A549 (cell line): ENCODE data around the gene GRK6. TPM values are rescaled to one million over a fixed set of nuclear protein-coding genes. Genes with fewer than 3 reads are reported as not detected.

Source experiments
- ATAC-seq, 2 experiments: fragments of 200-7000 bp in 1 of 2; fragments of >200 bp in 1 of 2; cut with Nextera tagmentation in 1 of 2; cut with Tn5 transposase in 1 of 2; 3 replicates each; pipeline versions ENCODE4 v1.8.0 to v1.9.1; 2018 to 2020; ENCODE audit warnings: mild to moderate bottlenecking in 1 of 2, moderate library complexity in 1 of 2
- CTCF ChIA-PET: fragments of 300-600 bp; sonication (Branson Sonifier 250); formaldehyde crosslinking; extraction: SDS; loops from one replicate; lab custom pipeline; 2021; ENCODE audit warnings: antibody characterized with exemption, inconsistent platforms; lab: Yijun Ruan, JAX
- POLR2A ChIA-PET: fragments of 350-600 bp; formaldehyde crosslinking; extraction: SDS; loops from one replicate; lab custom pipeline; 2021; ENCODE audit warnings: antibody characterized with exemption, inconsistent platforms; lab: Yijun Ruan, JAX
- DNase-seq, 2 experiments: peaks; one replicate each; pipeline versions ENCODE4 v3.0.0 to v3.0.0-alpha.2; 2011 to 2016; ENCODE audit warnings: low read depth in 1 of 2, low spot score in 1 of 2
- FAIRE-seq: peaks from 2 replicates; lab custom pipeline; 2011; peaks lifted over from hg19 to GRCh38; lab: Jason Lieb, UNC
- H3K27ac ChIP-seq, 2 experiments: fragments of >200 bp; sonication (Bioruptor Twin); formaldehyde crosslinking; 3 replicates each; pipeline ENCODE4 v1.5.1; 2016 to 2017
- H3K4me1 ChIP-seq: fragments of >200 bp; sonication (Bioruptor Twin); formaldehyde crosslinking; 3 replicates; pipeline ENCODE4 v1.6.1; 2016
- H3K4me2 ChIP-seq: fragments of >200 bp; sonication (Bioruptor Twin); formaldehyde crosslinking; 3 replicates; pipeline ENCODE4 v1.6.1; 2016
- H3K4me3 ChIP-seq: fragments of >200 bp; sonication (Bioruptor Twin); formaldehyde crosslinking; 3 replicates; pipeline ENCODE4 v1.5.1; 2016
- H3K9me3 ChIP-seq: fragments of >200 bp; sonication (Bioruptor Twin); formaldehyde crosslinking; 3 replicates; pipeline ENCODE4 v1.6.1; 2016
- BHLHE40 ChIP-seq: IDR thresholded peaks from 2 replicates; pipeline ENCODE4 v1.6.1; 2012; ENCODE audit warnings: low read depth, low read length, inconsistent platforms
- CEBPB ChIP-seq, 2 experiments: fragments of >200 bp in 1 of 2; sonication (Bioruptor Twin) in 1 of 2; formaldehyde crosslinking in 1 of 2; IDR thresholded peaks; 2 replicates each; pipeline ENCODE4 v1.6.1; 2012 to 2016
- CTCF ChIP-seq: fragments of >200 bp; sonication (Bioruptor Twin); formaldehyde crosslinking; IDR thresholded peaks from 3 replicates; pipeline ENCODE4 v1.5.1; 2016
- EHF ChIP-seq: fragments of 250-450 bp; sonication (Bioruptor Pico); IDR thresholded peaks from 2 replicates; pipeline ENCODE4 v1.5.0; 2020; ENCODE audit warnings: mild to moderate bottlenecking
- ELK1 ChIP-seq: fragments of 150-350 bp; IDR thresholded peaks from 2 replicates; pipeline ENCODE4 v1.6.1; 2014; ENCODE audit warnings: low read depth, mild to moderate bottlenecking, low read length
- ESRRA ChIP-seq: fragments of 150-350 bp; IDR thresholded peaks from 2 replicates; pipeline ENCODE4 v1.6.1; 2014; ENCODE audit warnings: mild to moderate bottlenecking, low read length, borderline replicate concordance
- FOSB ChIP-seq: fragments of 250-450 bp; sonication (Bioruptor Pico); IDR thresholded peaks from 2 replicates; pipeline ENCODE4 v1.5.0; 2020; ENCODE audit warnings: mild to moderate bottlenecking, moderate library complexity
- FOSL2 ChIP-seq, 2 experiments: fragments of 450-650 bp in 1 of 2; fragments of >200 bp in 1 of 2; sonication (Bioruptor Twin) in 1 of 2; formaldehyde crosslinking; IDR thresholded peaks; 2 replicates each; pipeline versions ENCODE4 v1.5.0 to v1.6.1; 2016 to 2020; ENCODE audit warnings: mild to moderate bottlenecking in 1 of 2, moderate library complexity in 1 of 2
- HMGXB4 ChIP-seq: fragments of 250-450 bp; sonication (Bioruptor Pico); IDR thresholded peaks from 2 replicates; pipeline ENCODE4 v1.5.0; 2021; ENCODE audit warnings: mild to moderate bottlenecking, moderate library complexity, borderline replicate concordance
- HOXB13 ChIP-seq: fragments of 250-450 bp; sonication (Bioruptor Pico); IDR thresholded peaks from 2 replicates; pipeline ENCODE4 v1.5.0; 2020; ENCODE audit warnings: low read depth, mild to moderate bottlenecking, moderate library complexity
- JUNB ChIP-seq: fragments of >200 bp; sonication (Bioruptor Twin); formaldehyde crosslinking; IDR thresholded peaks from 2 replicates; pipeline ENCODE4 v1.6.1; 2016
- MAFK ChIP-seq: fragments of 450-650 bp; IDR thresholded peaks from 2 replicates; pipeline ENCODE4 v1.6.1; 2014; ENCODE audit not compliant: partially characterized antibody
- NFE2L2 ChIP-seq: fragments of 150-350 bp; conservative IDR thresholded peaks from 2 replicates; pipeline ENCODE4 v1.6.1; 2014; ENCODE audit warnings: low read length
- PHF8 ChIP-seq: fragments of 200-600 bp; sonication (generic); IDR thresholded peaks from 2 replicates; pipeline ENCODE4 v1.6.1; 2016; ENCODE audit warnings: low read depth, mild to moderate bottlenecking, antibody characterized with exemption, moderate library complexity, borderline replicate concordance
- RAD21 ChIP-seq, 2 experiments: fragments of >200 bp in 1 of 2; sonication (Bioruptor Twin) in 1 of 2; formaldehyde crosslinking in 1 of 2; IDR thresholded peaks in 1 of 2; conservative IDR thresholded peaks in 1 of 2; 2 replicates in 1 of 2; 3 replicates in 1 of 2; pipeline ENCODE4 v1.6.1; 2012 to 2018; ENCODE audit warnings: inconsistent platforms in 1 of 2
- RCOR1 ChIP-seq: fragments of 150-350 bp; IDR thresholded peaks from 2 replicates; pipeline ENCODE4 v1.6.1; 2014; ENCODE audit warnings: antibody characterized with exemption, low read length, low read depth
- RNF2 ChIP-seq: fragments of 200-600 bp; sonication (generic); IDR thresholded peaks from 2 replicates; pipeline ENCODE4 v1.6.1; 2016; ENCODE audit warnings: low read depth, mild to moderate bottlenecking, antibody characterized with exemption, moderate library complexity, borderline replicate concordance
- ZNF302 ChIP-seq: fragments of 250-450 bp; sonication (Bioruptor Pico); IDR thresholded peaks from 2 replicates; pipeline ENCODE4 v1.9.0; 2021; ENCODE audit warnings: inconsistent platforms, mild to moderate bottlenecking, moderate library complexity
- ZSCAN20 ChIP-seq: fragments of 250-450 bp; sonication (Bioruptor Pico); IDR thresholded peaks from 2 replicates; pipeline ENCODE4 v1.8.0; 2022; ENCODE audit warnings: mild to moderate bottlenecking, moderate library complexity
- WGBS: methylation state at CpG from one replicate; pipeline ENCODE4 v1.1.6; 2017; ENCODE audit errors: missing lambda C conversion rate; 5-methylcytosine and 5-hydroxymethylcytosine counted together
- polyA plus RNA-seq, 4 experiments: library from polyadenylated mRNA; depleted of rRNA in 3 of 4; stranded (reverse); fragments of >200 nt; fragmentation: RNase III in 1 of 4; extraction: RNeasy Plus Mini Kit Qiagen cat#74134 plus additional on column Dnase treatment in 1 of 4; gene quantifications; 2 replicates in 3 of 4; 3 replicates in 1 of 4; pipeline ENCODE4 v1.2.3, GENCODE V29; 2011 to 2017
- TF ChIP-seq, protein P1 (sequence below): fragments of 200-600 bp; sonication (generic); IDR thresholded peaks from 2 replicates; pipeline ENCODE4 v1.6.1; 2016; ENCODE audit warnings: antibody characterized with exemption, mild to moderate bottlenecking, moderate library complexity
- TF ChIP-seq, protein P2 (sequence below): fragments of 250-450 bp; sonication (Bioruptor Pico); IDR thresholded peaks from 2 replicates; pipeline ENCODE4 v1.5.0; 2020; ENCODE audit warnings: low read depth, mild to moderate bottlenecking, moderate library complexity
- TF ChIP-seq, protein P3 (sequence below): fragments of >200 bp; sonication (Bioruptor Twin); formaldehyde crosslinking; IDR thresholded peaks from 3 replicates; pipeline ENCODE4 v1.6.1; 2016

The GRK6 gene
- polyA plus RNA-seq, 2 of the 4 experiments (the other 2 are of a cell fraction), result 20.1 to 28.8 TPM

- TF ChIP-seq CTCF, result no peak
- TF ChIP-seq ESRRA, result peak; percentile 87
- peak; percentile 22; the same call in 1 of the 2 replicates for TF ChIP-seq FOSL2 (IDR thresholded peaks at IDR 0.05)
- TF ChIP-seq FOSL2 (CRISPR knock-in tag; IDR thresholded peaks at IDR 0.05), result peak; percentile 76
- no peak for TF ChIP-seq ZSCAN20 (CRISPR knock-in tag)
- no peak for TF ChIP-seq PHF8
Observed at GRCh38 chr5:177447611-177448243, 21.3 kb downstream of the GRK6 start (continued).

- H3K4me3 ChIP-seq, result peak overlapping the region; percentile 86
- CTCF ChIA-PET, result interaction anchor here (0.7 to 25.5 kb wide), 15 partner anchors 5 to 335 kb away, joined by 3 to 871 read pairs (median 8); partner anchors contain the start of genes F12, GRK6, PDLIM7 and PFN3
- H3K4me2 ChIP-seq, result peak overlapping the region; percentile 96
Observed at GRCh38 chr5:177448244-177448950, 21.9 kb downstream of the GRK6 start.

More at GRCh38 chr5:177448244-177448950, 21.9 kb downstream of the GRK6 start:
- POLR2A ChIA-PET, result interaction anchor here (1.3 to 3.5 kb wide), 6 partner anchors 10 to 49 kb away, joined by 3 to 41 read pairs (median 10); partner anchors contain the start of genes GRK6 and PDLIM7
- Histone ChIP-seq H3K9me3 (no peaks in the 10 kb centered on the region), H3K27ac (peak overlapping the region; percentile 95 to 98), H3K4me1 (peaks cover 21% of the 10 kb centered on the region)
- ATAC-seq (peak; percentile 11 to 39; a peak in 4 of 6 replicates), FAIRE-seq (no peak), DNase-seq (no peak)
- TF ChIP-seq JUNB (no peak), CEBPB (IDR thresholded peaks at IDR 0.05) (peak; percentile 69 to 86; a peak in 3 of 4 replicates), HOXB13 (CRISPR knock-in tag) (0 out of 2 replicates have a peak, but pooled peaks have one; percentile 14), ZNF302 (CRISPR knock-in tag) (no peak), RCOR1 (no peak), RAD21 (conservative IDR thresholded peaks at IDR 0.05 in 1 of 2, IDR thresholded peaks at IDR 0.05 in 1 of 2) (no peak), MAFK (no peak), EHF (no peak), ELK1 (no peak), ESRRA (no peak), RNF2 (no peak), FOSL2 (IDR thresholded peaks at IDR 0.05) (no peak; the same call in 1 of the 2 replicates), FOSL2 (CRISPR knock-in tag; IDR thresholded peaks at IDR 0.05) (no peak), FOSB (CRISPR knock-in tag) (no peak), BHLHE40 (no peak), NFE2L2 (no peak), HMGXB4 (CRISPR knock-in tag) (no peak)
- TF ChIP-seq, protein P1, sequence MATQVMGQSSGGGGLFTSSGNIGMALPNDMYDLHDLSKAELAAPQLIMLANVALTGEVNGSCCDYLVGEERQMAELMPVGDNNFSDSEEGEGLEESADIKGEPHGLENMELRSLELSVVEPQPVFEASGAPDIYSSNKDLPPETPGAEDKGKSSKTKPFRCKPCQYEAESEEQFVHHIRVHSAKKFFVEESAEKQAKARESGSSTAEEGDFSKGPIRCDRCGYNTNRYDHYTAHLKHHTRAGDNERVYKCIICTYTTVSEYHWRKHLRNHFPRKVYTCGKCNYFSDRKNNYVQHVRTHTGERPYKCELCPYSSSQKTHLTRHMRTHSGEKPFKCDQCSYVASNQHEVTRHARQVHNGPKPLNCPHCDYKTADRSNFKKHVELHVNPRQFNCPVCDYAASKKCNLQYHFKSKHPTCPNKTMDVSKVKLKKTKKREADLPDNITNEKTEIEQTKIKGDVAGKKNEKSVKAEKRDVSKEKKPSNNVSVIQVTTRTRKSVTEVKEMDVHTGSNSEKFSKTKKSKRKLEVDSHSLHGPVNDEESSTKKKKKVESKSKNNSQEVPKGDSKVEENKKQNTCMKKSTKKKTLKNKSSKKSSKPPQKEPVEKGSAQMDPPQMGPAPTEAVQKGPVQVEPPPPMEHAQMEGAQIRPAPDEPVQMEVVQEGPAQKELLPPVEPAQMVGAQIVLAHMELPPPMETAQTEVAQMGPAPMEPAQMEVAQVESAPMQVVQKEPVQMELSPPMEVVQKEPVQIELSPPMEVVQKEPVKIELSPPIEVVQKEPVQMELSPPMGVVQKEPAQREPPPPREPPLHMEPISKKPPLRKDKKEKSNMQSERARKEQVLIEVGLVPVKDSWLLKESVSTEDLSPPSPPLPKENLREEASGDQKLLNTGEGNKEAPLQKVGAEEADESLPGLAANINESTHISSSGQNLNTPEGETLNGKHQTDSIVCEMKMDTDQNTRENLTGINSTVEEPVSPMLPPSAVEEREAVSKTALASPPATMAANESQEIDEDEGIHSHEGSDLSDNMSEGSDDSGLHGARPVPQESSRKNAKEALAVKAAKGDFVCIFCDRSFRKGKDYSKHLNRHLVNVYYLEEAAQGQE, result peak; percentile 64
- TF ChIP-seq, protein P2, sequence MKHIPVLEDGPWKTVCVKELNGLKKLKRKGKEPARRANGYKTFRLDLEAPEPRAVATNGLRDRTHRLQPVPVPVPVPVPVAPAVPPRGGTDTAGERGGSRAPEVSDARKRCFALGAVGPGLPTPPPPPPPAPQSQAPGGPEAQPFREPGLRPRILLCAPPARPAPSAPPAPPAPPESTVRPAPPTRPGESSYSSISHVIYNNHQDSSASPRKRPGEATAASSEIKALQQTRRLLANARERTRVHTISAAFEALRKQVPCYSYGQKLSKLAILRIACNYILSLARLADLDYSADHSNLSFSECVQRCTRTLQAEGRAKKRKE, result no peak
- TF ChIP-seq, protein P3, sequence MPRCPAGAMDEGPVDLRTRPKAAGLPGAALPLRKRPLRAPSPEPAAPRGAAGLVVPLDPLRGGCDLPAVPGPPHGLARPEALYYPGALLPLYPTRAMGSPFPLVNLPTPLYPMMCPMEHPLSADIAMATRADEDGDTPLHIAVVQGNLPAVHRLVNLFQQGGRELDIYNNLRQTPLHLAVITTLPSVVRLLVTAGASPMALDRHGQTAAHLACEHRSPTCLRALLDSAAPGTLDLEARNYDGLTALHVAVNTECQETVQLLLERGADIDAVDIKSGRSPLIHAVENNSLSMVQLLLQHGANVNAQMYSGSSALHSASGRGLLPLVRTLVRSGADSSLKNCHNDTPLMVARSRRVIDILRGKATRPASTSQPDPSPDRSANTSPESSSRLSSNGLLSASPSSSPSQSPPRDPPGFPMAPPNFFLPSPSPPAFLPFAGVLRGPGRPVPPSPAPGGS, result no peak
- WGBS, result 62% methylated on average over 6 of the region's 6 CpGs
